OCI-LY7 (cell line): ENCODE data around the gene NOXA1.

Experiments
- CTCF ChIP-seq: fragments of 200-600 bp; sonication (generic); conservative IDR thresholded peaks from 2 replicates; pipeline ENCODE4 v1.5.1; 2014; ENCODE audit warnings: mild to moderate bottlenecking, antibody characterized with exemption, low read length, moderate library complexity, mixed read lengths
- EZH2phosphoT487 ChIP-seq: fragments of 200-600 bp; sonication (generic); IDR thresholded peaks from 2 replicates; pipeline ENCODE4 v1.6.1; 2018; ENCODE audit warnings: low read depth, borderline replicate concordance, mild to moderate bottlenecking, mixed run types, antibody characterized with exemption, low read length, moderate library complexity, mixed read lengths

GRCh38 chr9:137465000-137465719, 42.0 kb downstream of the NOXA1 start:
- TF ChIP-seq CTCF (no peak), EZH2phosphoT487 (no peak)
